ENCODE measurements around the gene POLR1A. TPM values are rescaled to one million over a fixed set of nuclear protein-coding genes. Genes with fewer than 3 reads are reported as not detected.

The POLR1A gene
- total RNA-seq, 1 experiment from 2014 or later = 62.7 TPM

DNA sequence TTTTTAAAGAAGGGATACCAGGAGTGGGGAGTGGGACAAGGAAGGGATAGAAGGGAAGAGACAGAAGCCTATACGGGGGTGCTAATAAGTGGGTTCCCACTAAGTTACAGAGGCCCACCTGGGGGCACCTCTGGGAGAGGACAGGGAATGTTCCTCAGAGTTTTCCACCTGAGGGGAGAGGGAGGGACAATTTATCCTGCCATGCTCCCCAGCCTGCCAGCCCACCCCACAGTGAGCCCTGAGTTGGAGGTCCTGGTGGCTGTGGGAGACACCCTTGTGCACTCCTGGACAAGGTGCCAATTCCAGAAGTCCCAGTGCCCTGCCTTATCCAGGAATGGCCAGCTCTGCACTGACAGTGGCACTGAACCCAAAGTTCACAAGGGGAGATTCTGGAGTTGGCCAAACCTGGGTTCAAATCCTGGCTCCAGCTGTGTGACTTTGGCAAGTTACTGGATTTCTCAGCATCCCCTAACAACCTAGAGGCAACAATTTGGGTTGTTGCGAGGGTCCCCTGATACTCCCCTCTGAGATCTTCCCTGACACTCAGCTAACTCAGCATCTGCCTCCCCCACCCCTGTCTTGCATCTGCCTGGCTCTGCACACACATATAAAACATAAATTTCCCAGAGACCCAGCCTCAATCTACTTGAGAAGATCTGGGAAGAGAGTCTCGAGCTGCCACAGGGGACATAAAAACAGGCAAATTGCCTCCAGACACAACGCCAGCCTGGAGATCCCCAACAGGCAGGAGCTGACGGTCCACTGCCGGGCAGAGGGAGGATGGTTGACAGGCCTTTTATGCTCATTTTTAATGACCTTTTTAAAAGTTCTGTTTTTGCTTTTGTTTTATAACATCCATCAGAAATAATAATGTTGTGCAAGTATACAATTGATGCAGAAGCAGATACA lies 118.2 kb downstream of the POLR1A start:
- Histone ChIP-seq H3K4me2 (ENCODE audit: insufficient read depth, insufficient read length, low read length) (no peak overlapping the region), H2BK15ac (ENCODE audit: low read depth, low read length) (no peak overlapping the region), H3K27ac (ENCODE audit: insufficient read length, low read depth, low read length) (no peak overlapping the region), H2AK5ac (ENCODE audit: insufficient read length, low read length) (no peak overlapping the region), H4K5ac (ENCODE audit: insufficient read length, low read depth, low read length) (no peak overlapping the region), H4K20me1 (ENCODE audit: control insufficient read depth, insufficient read depth, insufficient read length) (no peaks in the 10 kb centered on the region), H2BK20ac (ENCODE audit: low read depth, low read length, poor library complexity, severe bottlenecking) (no peak overlapping the region), H3K9me3 (ENCODE audit: control insufficient read depth, low read depth, low read length) (no peaks in the 10 kb centered on the region), H2BK12ac (ENCODE audit: insufficient read length, low read depth, low read length) (no peak overlapping the region), H3K23ac (ENCODE audit: insufficient read length, low read depth, low read length) (no peak overlapping the region), H3K56ac (ENCODE audit: insufficient read length, low read depth, low read length) (no peak overlapping the region), H3K23me2 (ENCODE audit: insufficient read length, low read depth, low read length, poor library complexity, severe bottlenecking) (no peaks in the 10 kb centered on the region), H3K4ac (ENCODE audit: low read depth, low read length) (no peak overlapping the region), H3K79me2 (ENCODE audit: insufficient read depth, low read length) (no peaks in the 10 kb centered on the region), H3K18ac (ENCODE audit: insufficient read length, low read depth, low read length) (no peak overlapping the region), H3K79me1 (ENCODE audit: insufficient read depth, low read depth, low read length, poor library complexity, severe bottlenecking) (no peaks in the 10 kb centered on the region), H3K27me3 (ENCODE audit: insufficient read depth, low read length) (no peaks in the 10 kb centered on the region), H3K9ac (ENCODE audit: extremely low read depth, insufficient read length, low read length) (no peak overlapping the region), H4K91ac (ENCODE audit: insufficient read length, low read depth, low read length) (no peak overlapping the region), H3K14ac (ENCODE audit: insufficient read depth, low read length) (no peak overlapping the region), H4K8ac (replicated peaks; ENCODE audit: insufficient read length, low read depth, low read length) (no peak overlapping the region), H2BK120ac (ENCODE audit: low read depth, low read length, poor library complexity, severe bottlenecking) (no peak overlapping the region), H2AFZ (ENCODE audit: low read length) (no peak overlapping the region), H2BK5ac (ENCODE audit: insufficient read length, low read length) (no peak overlapping the region), H3T11ph (ENCODE audit: low read length) (no peak overlapping the region), H3K4me1 (ENCODE audit: insufficient read depth, low read length) (no peaks in the 10 kb centered on the region)
- Mint-ChIP-seq H3K9me3 (no peaks in the 10 kb centered on the region), H3K27ac (no peak overlapping the region; a peak in 2 of 7 replicates), H3K4me3 (no peak overlapping the region), H3K4me1 (no peaks in the 10 kb centered on the region), H3K36me3 (ENCODE audit: insufficient read depth in 1 of 3, low read depth in 3 of 3) (no peaks in the 10 kb centered on the region), H3K27me3 (ENCODE audit: low read depth) (peaks cover 2% of the 10 kb centered on the region; the same call in 1 of the 2 replicates)
- DNase-seq = peak; percentile 5
- TF ChIP-seq, protein P1, sequence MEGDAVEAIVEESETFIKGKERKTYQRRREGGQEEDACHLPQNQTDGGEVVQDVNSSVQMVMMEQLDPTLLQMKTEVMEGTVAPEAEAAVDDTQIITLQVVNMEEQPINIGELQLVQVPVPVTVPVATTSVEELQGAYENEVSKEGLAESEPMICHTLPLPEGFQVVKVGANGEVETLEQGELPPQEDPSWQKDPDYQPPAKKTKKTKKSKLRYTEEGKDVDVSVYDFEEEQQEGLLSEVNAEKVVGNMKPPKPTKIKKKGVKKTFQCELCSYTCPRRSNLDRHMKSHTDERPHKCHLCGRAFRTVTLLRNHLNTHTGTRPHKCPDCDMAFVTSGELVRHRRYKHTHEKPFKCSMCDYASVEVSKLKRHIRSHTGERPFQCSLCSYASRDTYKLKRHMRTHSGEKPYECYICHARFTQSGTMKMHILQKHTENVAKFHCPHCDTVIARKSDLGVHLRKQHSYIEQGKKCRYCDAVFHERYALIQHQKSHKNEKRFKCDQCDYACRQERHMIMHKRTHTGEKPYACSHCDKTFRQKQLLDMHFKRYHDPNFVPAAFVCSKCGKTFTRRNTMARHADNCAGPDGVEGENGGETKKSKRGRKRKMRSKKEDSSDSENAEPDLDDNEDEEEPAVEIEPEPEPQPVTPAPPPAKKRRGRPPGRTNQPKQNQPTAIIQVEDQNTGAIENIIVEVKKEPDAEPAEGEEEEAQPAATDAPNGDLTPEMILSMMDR (conservative IDR thresholded peaks at IDR 0.05) = no peak
- no CpG with 5 or more reads among the region's 6 CpGs for WGBS (ENCODE audit: extremely low coverage, insufficient read length, low lambda C conversion rate)
